CD4-positive, alpha-beta T cell treated with Interleukin-12 subunit alpha and Interleukin-12 subunit beta, for 1 hour (primary cell): Measurements from ENCODE around the gene ASCC3.
"Not testable (repeated sequence)": the region's sequence is repeated elsewhere in the genome, so short reads cannot be mapped to it uniquely, and the experiment has no call there.

Source experiments
- DNase-seq: peaks from one replicate; pipeline ENCODE4 v3.0.0-alpha.2; 2020

Gene ASCC3

GRCh38 chr6:100886076-100886475, 4.9 kb upstream of the ASCC3 start:
- no peak for DNase-seq

GRCh38 chr6:100883347-100883746, 2.2 kb upstream of the ASCC3 start:
- DNase-seq: no peak

DNA sequence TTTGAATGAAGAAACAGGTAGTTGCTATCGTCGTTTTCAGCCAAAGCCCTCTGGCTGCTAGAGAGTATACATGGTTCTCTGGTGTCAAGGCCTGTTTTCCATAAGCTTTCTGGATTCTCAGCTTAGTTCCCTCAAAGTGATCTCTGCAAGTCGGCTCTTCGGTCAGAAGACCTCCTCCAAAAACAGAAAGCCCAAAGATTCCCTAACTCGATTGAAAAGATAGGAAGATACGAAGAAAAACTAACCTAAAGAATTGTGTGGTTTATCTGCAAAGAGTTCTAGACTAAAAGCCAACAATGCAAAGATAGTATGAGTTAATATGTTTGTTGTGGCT, 545 bp upstream of the ASCC3 start:
- no peak for DNase-seq

DNA sequence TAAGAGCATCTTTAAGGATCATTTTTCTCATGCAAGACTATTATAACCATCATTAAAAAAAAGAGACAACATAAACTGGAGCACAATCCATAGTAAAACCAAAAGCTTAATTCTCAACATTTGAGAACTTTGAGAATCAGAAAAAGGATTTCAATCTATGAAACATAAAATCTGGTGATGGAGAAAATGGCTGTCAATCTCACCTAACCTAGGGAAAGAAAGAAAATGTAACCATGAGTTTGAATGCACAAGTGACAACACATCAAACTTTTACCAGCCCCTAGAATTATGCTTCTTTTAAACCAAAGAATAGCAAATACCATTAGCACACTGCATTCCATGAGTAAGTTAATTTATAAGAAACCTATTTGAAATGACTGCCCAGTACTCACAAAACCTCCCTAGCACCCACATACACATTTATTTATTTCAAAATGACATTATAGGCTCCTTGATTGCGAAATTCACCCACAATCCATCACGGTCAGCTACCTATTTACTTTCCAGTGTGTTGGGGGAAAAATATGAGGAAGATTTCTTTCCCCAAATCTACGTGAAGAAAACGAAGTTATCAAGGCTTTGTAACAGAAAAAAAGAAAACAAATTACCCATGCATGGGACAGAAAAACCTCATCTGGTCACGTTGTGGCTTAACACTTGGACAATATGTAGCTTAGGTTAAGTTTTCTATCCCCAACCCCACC, 828 bp downstream of the ASCC3 start:
- DNase-seq: no peak

- no peak for DNase-seq
These were observed 1.8 kb downstream of the ASCC3 start for GRCh38 chr6:100879317-100879716.

- no peak for DNase-seq
These were observed 3.3 kb downstream of the ASCC3 start for GRCh38 chr6:100877851-100878250.

DNA sequence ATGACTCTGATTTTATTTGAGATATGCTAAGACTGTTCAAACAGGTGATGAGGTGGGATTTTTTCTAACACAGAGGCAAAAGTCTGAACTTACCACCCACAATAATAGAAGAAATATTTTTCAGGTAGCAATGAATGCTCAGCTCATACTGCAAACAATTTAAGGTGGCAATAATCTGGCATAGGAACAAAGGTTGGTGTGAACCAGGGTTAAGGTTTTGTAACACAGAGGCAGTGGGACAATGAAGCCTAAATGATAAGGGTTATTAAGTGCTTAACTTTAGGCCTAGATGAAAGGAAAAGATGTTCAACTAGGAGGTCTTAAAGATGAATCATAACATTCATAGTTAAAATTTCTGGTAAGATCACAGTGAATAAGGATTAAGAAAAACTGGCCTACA, 4.9 kb downstream of the ASCC3 start:
- no peak for DNase-seq

DNA sequence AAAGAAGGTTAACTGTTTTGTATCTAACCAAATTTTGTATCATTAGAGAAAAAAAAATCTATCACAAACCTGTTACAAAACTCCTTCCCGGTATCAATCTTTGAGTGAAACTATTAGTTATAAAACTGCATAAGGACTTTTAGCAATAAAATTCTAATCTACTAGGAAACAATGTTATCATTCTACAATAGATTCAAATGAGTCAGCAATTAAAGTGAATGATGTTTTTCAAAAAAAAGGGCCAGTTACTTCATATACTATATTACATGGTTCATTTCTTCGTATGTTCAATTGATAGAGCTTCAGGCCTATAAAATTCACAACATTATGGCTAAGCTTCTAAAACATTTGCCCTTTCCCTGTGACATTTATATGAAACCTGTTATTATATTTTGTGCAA, 15.6 kb downstream of the ASCC3 start:
- DNase-seq: no peak

DNA sequence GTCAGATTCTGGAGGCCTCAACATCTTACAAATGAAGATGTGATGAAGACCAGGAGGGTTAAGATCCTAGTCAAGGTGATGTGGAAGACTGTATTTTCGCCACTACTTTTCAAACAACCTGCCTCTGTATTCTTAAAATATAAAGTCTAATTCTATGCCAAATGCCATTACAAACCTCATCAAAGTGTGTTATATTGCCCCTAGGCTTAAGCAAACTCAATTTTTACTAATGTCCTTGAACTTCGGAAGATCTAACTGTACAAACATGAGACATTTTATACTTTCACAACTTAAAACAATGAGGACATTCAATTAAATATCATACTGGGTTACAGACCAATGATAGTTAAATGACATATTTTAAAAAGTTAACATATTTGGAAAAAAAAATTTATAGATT, 19.1 kb downstream of the ASCC3 start:
- DNase-seq: no peak

GRCh38 chr6:100856146-100856545, 25.0 kb downstream of the ASCC3 start:
- DNase-seq: no peak

DNA sequence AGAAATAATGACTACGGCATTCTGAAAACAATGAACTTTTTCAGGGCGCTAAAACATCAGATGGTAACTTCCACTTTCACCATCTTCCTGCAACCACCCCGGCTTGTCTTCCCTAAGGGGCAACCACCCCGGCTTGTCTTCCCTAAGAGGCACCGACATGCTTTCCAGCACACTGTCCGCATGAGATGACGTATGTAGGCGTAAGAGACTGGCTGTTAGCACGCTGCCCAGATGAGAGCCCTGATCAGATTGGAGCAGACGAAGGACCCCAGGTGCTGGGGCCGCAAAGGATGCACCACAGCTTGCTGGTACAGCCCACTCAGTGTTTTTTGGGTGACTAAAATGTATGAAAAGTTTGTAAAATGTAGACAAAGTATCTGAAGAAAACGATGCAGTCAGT, 29.3 kb downstream of the ASCC3 start:
- no peak for DNase-seq

- DNase-seq: no peak
These were observed 31.0 kb downstream of the ASCC3 start for GRCh38 chr6:100850174-100850573.

DNA sequence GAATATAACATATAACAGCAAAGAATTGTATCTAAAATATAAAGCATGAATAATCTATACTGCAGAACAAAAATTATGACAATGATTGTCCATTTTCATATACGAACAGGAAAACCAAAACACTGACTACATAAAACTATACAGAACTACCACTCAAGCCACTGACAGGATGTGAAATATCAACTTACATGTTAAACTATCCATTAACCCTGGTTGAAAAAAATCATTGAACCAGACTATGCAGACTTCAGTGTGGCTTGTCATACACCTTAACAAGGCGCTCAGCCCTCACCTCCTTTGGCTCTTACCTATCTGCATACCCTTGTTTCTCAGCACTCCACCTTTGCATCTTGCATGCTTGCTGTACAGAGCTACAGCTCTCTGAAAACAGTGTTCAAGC, 34.9 kb downstream of the ASCC3 start:
- DNase-seq: no peak

DNA sequence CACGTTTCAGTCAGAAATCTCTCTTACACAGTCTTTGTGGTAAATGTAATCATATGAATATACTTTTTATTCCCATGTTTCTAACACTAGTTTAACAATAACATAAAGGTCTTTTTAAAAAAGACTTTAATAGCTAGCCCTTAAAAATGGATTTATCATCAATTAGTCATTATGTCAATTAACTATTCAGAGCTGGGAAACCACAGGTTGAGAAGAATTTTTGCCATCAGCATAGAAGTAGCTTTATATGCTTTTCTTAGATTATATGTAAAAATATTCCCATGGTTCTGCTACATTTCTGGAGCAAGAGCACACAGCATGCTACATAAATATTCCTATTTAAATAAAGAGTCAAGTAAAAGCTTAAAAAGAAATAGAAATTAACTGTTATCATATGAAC, 35.5 kb downstream of the ASCC3 start:
- DNase-seq: no peak

DNA sequence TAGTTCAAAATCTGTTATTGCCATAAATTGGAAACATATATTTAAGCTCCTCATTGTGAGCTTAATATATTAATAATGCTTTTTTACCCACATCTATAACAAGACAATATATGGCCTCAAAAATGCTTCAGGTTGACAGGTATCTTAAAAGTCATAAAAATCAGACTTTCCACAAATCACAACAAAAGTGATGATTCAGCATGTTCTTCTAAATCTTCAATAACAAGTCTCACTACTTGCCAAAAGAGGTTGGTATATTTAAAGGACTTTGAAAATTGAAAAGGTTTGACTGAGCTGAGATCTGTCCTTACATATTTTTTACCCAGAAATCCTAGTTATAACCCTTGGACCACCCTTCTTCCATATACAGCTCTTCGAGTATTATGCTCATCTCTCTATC, 41.7 kb downstream of the ASCC3 start:
- no peak for DNase-seq

GRCh38 chr6:100838011-100838410, 43.1 kb downstream of the ASCC3 start:
- no peak for DNase-seq

DNA sequence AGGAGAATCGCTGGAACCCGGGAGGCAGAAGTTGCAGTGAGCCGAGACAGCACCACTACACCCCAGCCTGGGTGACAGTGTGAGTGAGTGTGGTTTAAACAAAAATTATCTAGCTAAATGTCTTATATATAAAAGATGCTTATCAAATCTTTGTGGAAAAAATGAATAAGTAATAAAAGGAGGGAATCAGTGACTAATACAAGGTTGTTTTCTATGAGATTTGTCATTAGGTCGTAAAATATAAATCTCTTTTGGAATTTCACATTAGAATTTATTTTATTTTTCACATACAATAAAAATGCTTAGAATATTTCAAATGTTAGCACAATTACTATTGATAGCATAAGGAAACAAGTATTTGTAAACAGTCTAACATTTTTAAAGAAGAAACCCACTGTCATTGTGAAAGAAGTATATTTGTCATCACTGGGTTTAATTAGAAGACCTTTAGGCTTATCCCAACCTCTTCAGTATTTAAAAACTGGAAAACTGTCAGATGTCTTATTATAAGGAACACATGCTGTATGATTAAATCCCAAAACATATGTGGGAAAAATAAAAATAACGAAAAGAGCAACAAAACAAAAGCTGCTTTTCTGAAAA, 47.1 kb downstream of the ASCC3 start:
- no peak for DNase-seq

DNA sequence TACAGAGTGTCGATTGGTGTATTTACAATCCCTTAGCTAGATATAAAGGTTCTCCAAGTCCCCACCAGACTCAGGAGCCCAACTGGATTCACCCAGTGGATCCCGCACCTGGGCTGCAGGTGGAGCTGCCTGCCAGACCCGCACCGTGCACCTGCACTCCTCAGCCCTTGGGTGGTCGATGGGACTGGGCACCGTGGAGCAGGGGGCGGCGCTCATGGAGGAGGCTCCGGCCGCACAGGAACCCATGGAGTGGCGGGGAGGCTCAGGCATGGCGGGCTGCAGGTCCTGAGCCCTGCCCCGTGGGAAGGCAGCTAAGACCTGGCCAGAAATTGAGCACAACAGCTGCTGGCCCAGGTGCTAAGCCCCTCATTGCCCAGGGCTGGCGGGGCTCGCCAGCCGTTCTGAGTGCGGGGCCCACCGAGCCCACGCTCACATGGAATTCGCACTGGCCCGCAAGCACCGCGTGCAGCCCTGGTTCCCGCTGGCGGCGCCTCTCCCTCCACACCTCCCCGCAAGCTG, 52.0 kb downstream of the ASCC3 start:
- not testable (repeated sequence) for DNase-seq

- no peak for DNase-seq
These were observed 58.1 kb downstream of the ASCC3 start for GRCh38 chr6:100823041-100823440.

GRCh38 chr6:100818066-100818465, 63.1 kb downstream of the ASCC3 start:
- DNase-seq: no peak

- DNase-seq: no peak
These were observed 71.1 kb downstream of the ASCC3 start for GRCh38 chr6:100810015-100810414.

GRCh38 chr6:100809346-100809745, 71.8 kb downstream of the ASCC3 start:
- no peak for DNase-seq

DNA sequence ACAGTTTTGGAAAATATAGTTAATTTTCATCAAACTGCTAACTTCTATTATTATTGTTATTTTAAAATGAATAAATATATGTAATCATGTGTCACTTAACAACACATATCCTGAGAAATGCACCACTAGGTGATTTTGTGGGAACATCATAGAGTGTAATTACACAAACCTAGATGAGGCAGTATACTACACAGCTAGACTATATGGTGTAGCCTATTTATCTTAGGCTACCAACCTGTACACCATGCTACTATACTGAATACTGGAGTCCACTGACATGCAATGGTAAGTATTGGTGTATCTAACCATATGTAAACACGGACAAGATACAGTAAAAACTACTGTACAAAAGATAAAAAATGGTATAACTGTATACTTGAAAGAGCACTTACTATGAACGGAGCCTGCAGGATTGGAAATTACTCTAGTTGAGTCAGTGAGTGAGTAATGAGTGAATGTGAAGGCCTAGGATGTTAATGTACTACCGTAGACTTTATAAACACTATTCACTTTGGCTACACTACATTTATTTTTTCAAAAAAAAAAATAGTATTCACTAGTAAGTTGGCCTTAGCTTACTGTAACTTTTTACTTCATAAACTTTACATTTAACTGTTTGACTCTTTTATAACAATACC, 72.4 kb downstream of the ASCC3 start:
- DNase-seq: no peak

GRCh38 chr6:100806296-100806695, 74.8 kb downstream of the ASCC3 start:
- DNase-seq: no peak
